Non-pigmented ciliary epithelial cell (primary cell): ENCODE results near the gene SMYD2.
A peak's percentile ranks its signal among the peaks of the same experiment; 100 is the strongest.

Source experiments
- DNase-seq: peaks from one replicate; pipeline ENCODE4 v3.0.0-alpha.2; 2010; ENCODE audit warnings: low read depth

SMYD2 gene

GRCh38 chr1:214303141-214303930, 22.4 kb downstream of the SMYD2 start:
- DNase-seq = no peak

DNA sequence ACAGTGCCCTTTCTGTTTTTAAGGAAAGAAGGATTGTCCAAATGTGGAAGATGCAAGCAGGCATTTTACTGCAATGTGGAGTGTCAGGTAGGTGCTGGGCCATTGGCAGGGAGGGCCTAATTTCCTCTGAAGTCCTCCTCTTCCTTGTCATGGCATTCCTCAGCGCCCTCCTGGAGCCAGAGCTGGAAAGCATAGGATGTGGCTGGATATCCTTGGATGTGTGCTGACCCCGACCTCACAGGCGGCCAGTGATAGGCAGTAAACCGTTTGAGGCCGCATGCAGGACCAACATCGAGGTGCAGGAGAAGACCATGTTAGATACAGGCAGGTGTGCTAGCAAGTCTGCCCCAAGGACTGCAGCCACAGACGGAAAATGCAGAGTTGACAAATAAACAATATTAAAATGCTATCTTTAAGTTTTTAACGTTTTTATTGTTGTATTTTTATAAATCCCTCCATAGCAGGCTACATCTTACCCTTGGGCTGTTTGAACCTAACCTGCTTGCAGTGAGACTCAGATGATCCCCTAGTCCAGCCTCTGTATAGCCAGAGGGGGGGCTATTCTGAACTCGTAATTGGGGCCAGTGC, 24.3 kb downstream of the SMYD2 start:
- no peak for DNase-seq

GRCh38 chr1:214306269-214306668, 25.3 kb downstream of the SMYD2 start:
- DNase-seq = no peak

DNA sequence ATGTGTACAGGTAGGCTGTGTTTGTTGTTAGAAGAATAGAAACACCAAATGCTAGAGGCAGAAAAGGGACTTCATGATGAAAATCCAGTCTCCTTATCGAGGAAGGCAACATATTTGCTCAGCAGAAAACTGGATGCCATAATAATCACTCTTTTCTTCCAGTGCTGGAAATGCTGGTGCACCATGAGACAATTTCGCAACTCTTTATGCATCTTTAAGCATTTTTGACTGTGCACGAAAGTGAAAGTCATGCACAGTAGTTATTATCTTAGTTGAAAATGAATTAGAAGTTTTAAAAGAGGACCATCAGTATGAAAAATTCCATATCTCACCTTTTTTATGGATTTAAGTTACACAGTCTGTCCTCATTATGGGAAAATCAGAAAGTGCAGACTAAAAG, 29.1 kb downstream of the SMYD2 start:
- DNase-seq = no peak

- no peak for DNase-seq
Measured at GRCh38 chr1:214310777-214311690, 30.1 kb downstream of the SMYD2 start.

DNA sequence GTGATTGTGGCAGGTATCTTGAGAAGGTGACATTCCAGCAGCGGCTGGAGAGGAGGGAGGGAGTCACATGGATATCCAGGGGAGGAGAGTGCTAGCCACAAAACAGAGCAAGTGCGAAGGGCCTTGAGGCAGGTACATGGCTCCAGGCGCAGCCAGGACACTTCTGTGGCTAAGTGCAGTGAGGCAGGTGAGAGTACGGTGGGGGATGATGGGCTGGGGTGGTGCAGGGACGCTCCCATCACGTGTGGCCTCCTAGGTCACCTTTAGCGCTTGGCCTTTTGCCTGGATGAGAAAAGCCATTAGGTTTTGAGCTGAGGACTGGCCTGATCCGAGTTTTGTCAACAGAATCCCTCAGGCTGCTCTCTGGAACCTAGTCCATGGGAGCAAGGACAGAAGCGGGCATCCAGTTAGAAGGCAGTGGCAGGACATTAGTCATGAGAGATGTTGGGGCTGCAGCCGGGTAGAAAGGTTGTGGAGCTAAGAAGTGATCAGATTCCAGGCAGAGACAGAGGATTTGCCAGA, 31.6 kb downstream of the SMYD2 start:
- no peak for DNase-seq

DNA sequence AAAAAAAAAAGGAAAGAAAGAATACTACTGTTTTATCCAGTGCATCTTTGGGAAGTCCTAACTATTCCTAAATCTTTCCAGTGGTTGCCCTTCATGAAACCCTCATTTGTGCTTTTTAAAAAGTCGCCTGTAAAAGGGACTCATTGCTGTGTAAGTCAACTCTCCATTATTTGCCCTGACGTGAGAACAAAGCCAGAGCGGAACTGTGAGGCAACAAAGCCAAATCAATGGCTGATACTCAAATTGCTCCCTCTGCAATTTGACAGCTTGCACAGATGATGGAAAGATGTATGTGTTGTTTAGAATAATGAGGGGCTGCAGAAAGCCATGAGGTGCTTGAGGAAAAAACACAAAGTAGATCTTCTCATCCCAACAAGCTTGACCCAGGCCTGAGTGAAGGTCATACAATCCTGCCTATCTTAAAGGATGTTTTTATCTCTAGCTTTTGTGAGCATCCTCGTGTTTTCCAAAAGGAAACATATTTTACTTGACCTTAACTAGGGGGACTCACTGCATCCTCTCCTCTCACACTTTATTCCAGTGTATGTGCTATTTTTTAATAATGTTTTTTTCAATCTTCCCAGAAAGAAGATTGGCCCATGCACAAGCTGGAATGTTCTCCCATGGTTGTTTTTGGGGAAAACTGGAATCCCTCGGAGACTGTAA, 33.4 kb downstream of the SMYD2 start:
- no peak for DNase-seq

- no peak for DNase-seq
Measured at GRCh38 chr1:214316593-214316992, 35.6 kb downstream of the SMYD2 start.

GRCh38 chr1:214317300-214317699, 36.3 kb downstream of the SMYD2 start:
- no peak for DNase-seq

DNA sequence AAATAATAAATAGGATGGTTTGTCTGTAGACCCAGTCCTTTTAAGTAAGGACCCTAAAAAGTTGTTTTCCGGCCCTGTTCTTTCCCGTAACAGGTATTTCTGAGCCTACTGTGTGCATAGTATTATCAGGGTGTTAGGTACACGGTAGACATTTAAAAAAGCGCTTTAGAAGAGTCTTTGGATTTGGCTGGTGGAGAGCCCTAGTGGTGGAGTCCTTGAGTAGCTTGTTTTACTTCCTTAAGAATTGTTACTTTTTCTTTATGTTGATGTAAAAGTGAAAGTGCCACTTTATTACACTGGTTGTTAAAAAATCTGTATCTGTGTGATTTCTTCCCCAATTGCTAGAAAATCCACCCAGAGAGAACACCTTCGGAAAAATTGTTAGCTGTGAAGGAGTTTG, 36.8 kb downstream of the SMYD2 start:
- DNase-seq = no peak

DNA sequence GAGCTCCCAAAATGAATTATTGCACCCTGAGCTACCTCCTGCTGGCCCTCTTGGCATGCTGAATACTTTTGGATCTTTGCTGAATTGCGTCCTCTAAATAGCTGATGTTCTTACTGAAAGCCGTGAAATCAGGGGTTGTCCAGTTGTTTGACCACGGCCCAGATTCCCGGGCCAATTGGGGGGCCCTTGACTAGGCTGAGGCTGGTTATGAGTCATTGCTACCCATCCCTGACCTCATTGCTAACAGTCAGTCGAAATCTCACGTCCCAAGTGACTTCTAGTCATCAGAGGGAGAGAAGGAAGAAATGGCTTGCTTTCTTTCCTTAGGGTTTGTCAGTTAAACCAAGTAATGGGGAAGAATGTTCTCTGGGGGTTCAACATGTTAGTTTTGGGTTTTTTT, 37.4 kb downstream of the SMYD2 start:
- no peak for DNase-seq

- no peak for DNase-seq
Measured at GRCh38 chr1:214318956-214319736, 38.2 kb downstream of the SMYD2 start.

DNA sequence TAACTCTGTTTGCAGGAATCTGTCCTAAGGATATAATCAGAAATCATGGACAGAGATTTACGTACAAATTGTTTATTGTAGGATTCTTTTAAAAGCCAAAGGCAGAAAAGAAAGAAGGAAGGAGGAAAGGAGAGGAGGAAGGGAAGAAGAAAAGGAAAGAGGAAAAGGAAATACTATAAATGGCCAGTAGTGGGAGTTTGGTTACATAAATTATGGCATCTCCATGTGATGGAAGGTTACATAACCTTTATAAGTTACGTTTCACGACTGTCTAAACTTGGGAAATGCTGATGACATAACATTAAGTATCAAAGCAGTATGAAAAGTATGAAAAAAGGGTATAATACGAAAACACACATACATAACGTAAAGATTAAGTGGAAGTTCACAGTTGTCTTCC, 39.0 kb downstream of the SMYD2 start:
- DNase-seq = no peak

- DNase-seq = no peak
Measured at GRCh38 chr1:214321705-214322453, 40.9 kb downstream of the SMYD2 start.

DNA sequence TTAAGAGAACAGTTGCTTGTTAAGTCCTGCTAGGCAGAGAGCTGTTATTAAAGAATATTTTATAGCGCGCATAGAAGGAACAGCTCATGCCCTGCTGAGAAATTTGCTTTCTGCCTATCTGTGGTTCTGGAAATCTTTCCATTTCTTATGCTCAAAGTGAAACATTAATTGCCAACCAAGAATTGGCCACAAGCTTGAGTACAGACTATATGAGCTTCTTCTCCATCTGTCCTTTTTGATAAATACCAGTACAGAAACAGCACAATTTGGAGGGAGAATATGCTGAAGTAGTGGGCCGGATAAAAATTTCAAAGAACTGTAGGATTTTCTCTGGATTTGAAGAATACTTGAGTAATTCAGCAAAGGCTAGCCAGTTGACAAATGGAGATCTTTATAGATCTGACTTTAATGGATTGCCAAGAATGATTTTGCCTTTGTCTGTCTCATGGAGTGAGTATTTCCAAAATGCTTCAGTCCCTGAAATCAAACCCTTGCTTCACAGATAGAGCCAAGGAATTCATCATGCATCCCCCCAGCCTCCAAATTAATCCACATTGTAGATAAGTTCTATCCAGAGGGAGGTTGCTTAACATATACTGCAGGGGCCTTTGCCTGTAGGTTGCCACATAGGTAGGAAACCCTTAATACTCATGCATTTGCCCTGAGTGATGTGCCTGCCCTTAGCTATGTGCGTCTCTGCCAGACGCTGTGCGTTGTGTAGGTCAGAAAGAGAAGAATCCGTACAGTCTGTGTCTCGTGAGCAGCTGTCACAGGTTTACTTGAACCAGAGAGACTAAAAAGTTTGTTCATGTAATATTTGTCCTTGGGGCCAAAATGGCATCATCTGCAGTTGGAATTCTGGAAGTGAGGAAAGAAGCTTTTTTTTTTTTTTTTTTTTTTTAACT, 44.2 kb downstream of the SMYD2 start:
- no peak for DNase-seq

- no peak for DNase-seq
Measured at GRCh38 chr1:214326406-214326805, 45.4 kb downstream of the SMYD2 start.

DNA sequence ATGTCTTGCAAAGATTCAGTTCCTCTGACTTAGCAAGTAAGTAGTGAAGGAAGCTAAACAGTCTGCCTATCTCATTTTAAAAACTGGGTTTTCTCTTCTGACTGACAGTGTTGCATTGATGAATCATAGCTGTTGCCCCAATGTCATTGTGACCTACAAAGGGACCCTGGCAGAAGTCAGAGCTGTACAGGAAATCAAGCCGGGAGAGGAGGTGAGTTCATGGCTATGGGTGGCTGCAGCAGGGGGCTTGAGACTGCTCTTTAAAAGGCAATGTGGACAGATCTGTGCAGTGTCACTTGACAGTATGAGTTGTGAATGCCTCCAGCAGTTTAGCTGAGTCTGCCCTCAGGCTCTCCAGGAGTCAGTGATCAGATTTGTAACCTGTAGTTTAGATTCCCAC, 46.6 kb downstream of the SMYD2 start:
- DNase-seq = no peak

GRCh38 chr1:214328770-214329469, 48.0 kb downstream of the SMYD2 start:
- DNase-seq = peak; percentile 41
